Thyroid gland (tissue), 4 donors: Measurements from ENCODE around the gene GTF2F2. TPM values are rescaled to one million over a fixed set of nuclear protein-coding genes. Genes with fewer than 3 reads are reported as not detected.
"Not testable (repeated sequence)": the region's sequence is repeated elsewhere in the genome, so short reads cannot be mapped to it uniquely, and the experiment has no call there.

Source experiments
- DNase-seq, 2 donors: peaks; one replicate each; pipeline ENCODE4 v3.0.0-alpha.2; 2019
- H3K27ac ChIP-seq, 3 donors: fragments of 200-600 bp; sonication (generic); 1 replicate in 2 of 3; 2 replicates in 1 of 3; pipeline ENCODE4 v1.5.1; 2016 to 2019; ENCODE audit warnings: mild to moderate bottlenecking in 1 of 3, moderate library complexity in 1 of 3
- H3K27me3 ChIP-seq: fragments of 200-600 bp; sonication (generic); one replicate; pipeline ENCODE4 v1.5.1; 2019
- H3K36me3 ChIP-seq, 2 donors: fragments of 200-600 bp; sonication (generic); one replicate each; pipeline ENCODE4 v1.5.1; 2016 to 2019
- H3K4me1 ChIP-seq, 2 donors: fragments of 200-600 bp; sonication (generic); one replicate each; pipeline ENCODE4 v1.5.1; 2017 to 2019
- H3K4me3 ChIP-seq, 3 donors: fragments of 200-600 bp; sonication (generic); replicated peaks in 1 of 3; 1 replicate in 2 of 3; 2 replicates in 1 of 3; pipeline ENCODE4 v1.5.1; 2016; ENCODE audit warnings: mild to moderate bottlenecking in 1 of 3
- H3K9me3 ChIP-seq: fragments of 200-600 bp; sonication (generic); one replicate; pipeline ENCODE4 v1.5.1; 2017
- POLR2A ChIP-seq, 2 donors: fragments of 450-650 bp; IDR thresholded peaks; one replicate each; pipeline ENCODE4 v1.6.1; 2017; ENCODE audit warnings: antibody characterized with exemption in 2 of 2, mild to moderate bottlenecking in 2 of 2, moderate library complexity in 1 of 2
- WGBS, 2 donors: methylation state at CpG; one replicate each; pipeline ENCODE4 v1.1.5; 2017; 5-methylcytosine and 5-hydroxymethylcytosine counted together
- intact Hi-C: fragments of 100-400 bp; cut with DNase I; formaldehyde crosslinking; loops from one replicate; pipeline ENCODE4 v1.15.1; 2023
- total RNA-seq, 4 donors: library from RNA; depleted of rRNA; stranded (reverse); fragments of >200 nt; gene quantifications; one replicate each; pipeline ENCODE4 v1.2.3, GENCODE V29; 2016
- TF ChIP-seq, protein P1 (sequence below), 6 experiments: fragments of 200-600 bp in 3 of 6; fragments of 450-650 bp in 3 of 6; sonication (generic) in 3 of 6; IDR thresholded peaks; one replicate each; pipeline ENCODE4 v1.5.1; 2016 to 2019; ENCODE audit warnings: antibody characterized with exemption in 6 of 6, mild to moderate bottlenecking in 2 of 6, inconsistent platforms in 1 of 6, moderate library complexity in 1 of 6

GTF2F2 gene
- total RNA-seq, 4 donors from 2014 or later: 15.3 to 22.7 (median 19.6) TPM

DNA sequence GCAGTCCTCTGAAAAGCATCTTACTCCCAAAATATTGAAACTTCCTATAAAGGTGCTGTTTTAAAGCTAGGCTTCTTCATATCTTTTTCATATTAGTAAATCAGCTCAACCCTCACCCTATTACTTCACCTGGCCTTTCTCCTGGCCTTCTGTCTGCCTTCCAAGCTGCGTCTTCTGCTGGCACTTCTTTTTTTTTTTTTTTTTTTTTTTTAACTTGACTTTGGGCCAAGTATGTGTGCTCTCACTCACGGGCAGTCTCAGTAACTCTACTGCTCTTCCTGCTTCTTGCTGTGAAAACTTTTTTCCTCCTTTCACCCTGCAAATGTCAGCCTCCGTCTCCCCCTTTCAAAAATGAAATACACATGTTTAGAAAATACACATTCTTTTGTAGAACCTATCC lies 121.8 kb downstream of the GTF2F2 start:
- TF ChIP-seq POLR2A (IDR thresholded peaks at IDR 0.05): no peak
- TF ChIP-seq, protein P1, sequence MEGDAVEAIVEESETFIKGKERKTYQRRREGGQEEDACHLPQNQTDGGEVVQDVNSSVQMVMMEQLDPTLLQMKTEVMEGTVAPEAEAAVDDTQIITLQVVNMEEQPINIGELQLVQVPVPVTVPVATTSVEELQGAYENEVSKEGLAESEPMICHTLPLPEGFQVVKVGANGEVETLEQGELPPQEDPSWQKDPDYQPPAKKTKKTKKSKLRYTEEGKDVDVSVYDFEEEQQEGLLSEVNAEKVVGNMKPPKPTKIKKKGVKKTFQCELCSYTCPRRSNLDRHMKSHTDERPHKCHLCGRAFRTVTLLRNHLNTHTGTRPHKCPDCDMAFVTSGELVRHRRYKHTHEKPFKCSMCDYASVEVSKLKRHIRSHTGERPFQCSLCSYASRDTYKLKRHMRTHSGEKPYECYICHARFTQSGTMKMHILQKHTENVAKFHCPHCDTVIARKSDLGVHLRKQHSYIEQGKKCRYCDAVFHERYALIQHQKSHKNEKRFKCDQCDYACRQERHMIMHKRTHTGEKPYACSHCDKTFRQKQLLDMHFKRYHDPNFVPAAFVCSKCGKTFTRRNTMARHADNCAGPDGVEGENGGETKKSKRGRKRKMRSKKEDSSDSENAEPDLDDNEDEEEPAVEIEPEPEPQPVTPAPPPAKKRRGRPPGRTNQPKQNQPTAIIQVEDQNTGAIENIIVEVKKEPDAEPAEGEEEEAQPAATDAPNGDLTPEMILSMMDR (IDR thresholded peaks at IDR 0.05): no peak
- intact Hi-C loops: no loop called here
- H3K9me3 ChIP-seq: no peaks in the 10 kb centered on the region
- 2 to 4% methylated on average over 3 of the region's 3 CpGs for WGBS, 2 donors
- H3K27me3 ChIP-seq: no peaks in the 10 kb centered on the region
- H3K27ac ChIP-seq: peak overlapping the region; percentile 17 to 73 (median 47)
- peak overlapping the region in 1 of 3 donors; percentile 26 for H3K4me3 ChIP-seq
- no peaks in the 10 kb centered on the region for H3K36me3 ChIP-seq
- H3K4me1 ChIP-seq: peaks cover 10 to 14% of the 10 kb centered on the region in 2 donors
- DNase-seq: peak; percentile 40 to 45

DNA sequence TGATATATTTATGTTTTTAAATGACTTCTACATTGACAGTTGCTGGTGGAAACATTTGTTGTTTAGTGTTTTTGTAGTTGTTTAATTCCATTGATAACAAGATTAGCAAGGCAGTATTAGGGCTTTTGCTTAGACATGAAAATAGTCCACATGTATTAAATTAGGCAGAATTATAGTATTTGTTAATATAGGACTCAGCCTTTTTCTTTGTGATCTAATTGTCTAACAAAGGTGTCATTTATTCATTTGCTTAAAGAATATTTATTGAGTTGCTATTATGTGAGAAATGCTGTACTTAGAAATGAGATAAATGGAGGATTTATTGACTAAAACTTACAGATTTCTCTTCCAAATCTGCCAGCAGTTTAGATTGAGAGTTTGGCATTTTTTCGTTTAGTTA lies 122.2 kb downstream of the GTF2F2 start:
- no peaks in the 10 kb centered on the region for H3K36me3 ChIP-seq
- H3K4me3 ChIP-seq: peak overlapping the region in 1 of 3 donors; percentile 26
- H3K9me3 ChIP-seq: no peaks in the 10 kb centered on the region
- H3K4me1 ChIP-seq: peaks cover 10 to 14% of the 10 kb centered on the region in 2 donors
- TF ChIP-seq, protein P1 (IDR thresholded peaks at IDR 0.05): no peak
- TF ChIP-seq POLR2A (IDR thresholded peaks at IDR 0.05): no peak
- DNase-seq: no peak
- no peaks in the 10 kb centered on the region for H3K27me3 ChIP-seq
- H3K27ac ChIP-seq: peak overlapping the region; percentile 4 to 73 (median 47)
- intact Hi-C loops: no loop called here
- 95 to 97% methylated on average over 1 of the region's 1 CpG for WGBS, 2 donors

DNA sequence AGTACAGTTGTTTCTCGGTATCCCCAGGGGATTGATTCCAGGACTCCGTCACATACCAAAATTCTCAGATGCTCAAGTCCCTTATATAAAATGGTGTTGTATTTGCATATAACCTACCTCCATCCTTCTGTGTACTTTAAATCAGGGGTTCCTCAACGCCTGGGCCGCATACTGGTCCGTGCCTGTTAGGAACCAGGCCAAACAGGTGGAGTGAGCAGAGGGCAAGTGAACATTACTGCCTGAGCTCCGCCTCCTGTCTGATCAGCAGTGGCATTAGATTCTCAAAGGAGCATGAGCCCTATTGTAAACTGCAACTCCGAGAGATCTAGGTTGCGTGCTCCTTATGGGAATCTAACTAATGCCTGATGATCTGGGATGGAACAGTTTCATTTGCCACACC lies 122.8 kb downstream of the GTF2F2 start:
- TF ChIP-seq POLR2A (IDR thresholded peaks at IDR 0.05): no peak
- TF ChIP-seq, protein P1 (IDR thresholded peaks at IDR 0.05): no peak
- WGBS, 2 donors: 88 to 95% methylated on average over 8 of the region's 8 CpGs
- H3K4me1 ChIP-seq: peaks cover 10 to 14% of the 10 kb centered on the region in 2 donors
- peak overlapping the region in 1 of 3 donors; percentile 47 for H3K27ac ChIP-seq
- no peaks in the 10 kb centered on the region for H3K36me3 ChIP-seq
- DNase-seq: no peak
- H3K9me3 ChIP-seq: no peaks in the 10 kb centered on the region
- H3K27me3 ChIP-seq: no peaks in the 10 kb centered on the region
- no peak overlapping the region for H3K4me3 ChIP-seq
- intact Hi-C loops: no loop called here

DNA sequence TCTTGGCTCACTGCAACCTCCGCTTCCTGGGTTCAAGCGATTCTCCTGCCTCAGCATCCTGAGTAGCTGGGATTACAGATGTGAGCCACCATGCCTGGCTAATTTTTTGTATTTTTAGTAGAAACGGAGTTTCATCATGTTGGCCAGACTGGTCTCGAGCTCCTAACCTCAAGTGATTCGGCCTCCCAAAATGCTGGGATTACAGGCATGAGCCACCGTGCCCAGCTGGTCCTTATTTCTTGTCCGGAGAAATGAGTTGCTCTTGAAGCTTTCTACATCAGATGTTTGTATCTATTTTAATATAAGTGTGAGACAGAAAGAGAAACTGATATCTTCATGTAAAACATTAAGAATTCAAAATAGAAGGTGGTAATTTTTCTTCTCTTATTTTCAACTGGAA lies 124.4 kb downstream of the GTF2F2 start:
- H3K36me3 ChIP-seq, H3K27me3 ChIP-seq, H3K4me3 ChIP-seq, intact Hi-C loops, H3K9me3 ChIP-seq, DNase-seq: not testable (repeated sequence)
- H3K27ac ChIP-seq: peak overlapping the region in 1 of 3 donors; percentile 23
- H3K4me1 ChIP-seq: peaks cover 16 to 23% of the 10 kb centered on the region in 2 donors
- WGBS, 2 donors: 96 to 98% methylated on average over 7 of the region's 7 CpGs

DNA sequence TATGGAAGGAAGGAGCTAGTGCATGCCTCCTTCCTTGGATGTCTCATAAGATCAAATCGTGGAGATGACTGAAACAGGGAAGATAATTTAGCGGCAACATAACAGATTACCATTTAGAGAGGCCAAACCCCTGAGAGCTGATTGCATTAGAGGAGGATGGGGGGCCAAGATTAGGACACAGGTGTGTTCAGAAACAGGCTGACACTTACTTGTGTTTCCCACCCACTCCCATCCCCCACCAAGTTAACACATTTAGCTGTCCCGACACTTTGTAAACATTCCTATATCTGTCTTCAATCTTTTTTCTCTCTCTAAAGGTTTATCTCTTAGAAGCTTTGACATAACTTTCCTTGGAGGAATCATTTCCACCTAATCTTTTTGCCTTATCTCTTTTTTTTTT lies 129.4 kb downstream of the GTF2F2 start:
- no peaks in the 10 kb centered on the region for H3K36me3 ChIP-seq
- H3K4me1 ChIP-seq: peaks cover 9 to 15% of the 10 kb centered on the region in 2 donors
- intact Hi-C loops: no loop called here
- DNase-seq: no peak
- no peaks in the 10 kb centered on the region for H3K27me3 ChIP-seq
- no peak overlapping the region for H3K4me3 ChIP-seq
- WGBS, 2 donors: 52 to 60% methylated on average over 3 of the region's 3 CpGs
- no peak for TF ChIP-seq POLR2A (IDR thresholded peaks at IDR 0.05)
- TF ChIP-seq, protein P1 (IDR thresholded peaks at IDR 0.05): no peak
- no peaks in the 10 kb centered on the region for H3K9me3 ChIP-seq
- H3K27ac ChIP-seq: peak overlapping the region; percentile 8 to 66 (median 57)

DNA sequence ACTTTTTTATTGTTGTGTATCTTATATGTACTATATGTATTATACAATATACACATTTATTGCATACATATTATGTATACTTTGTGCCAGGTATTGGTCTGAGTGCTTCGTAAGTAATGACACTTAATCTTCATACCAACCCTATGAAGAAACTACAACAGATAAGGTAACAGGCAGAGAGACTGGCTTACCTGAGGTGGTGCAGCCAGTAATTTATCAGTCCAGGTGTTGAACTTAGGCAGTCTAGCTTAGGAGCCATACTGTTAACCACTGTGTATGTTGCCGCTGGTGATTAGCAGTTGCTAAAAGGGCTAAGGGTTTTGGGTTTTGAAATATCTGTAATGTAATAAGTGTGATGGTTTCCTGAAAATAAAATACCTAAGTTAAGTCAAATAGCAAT lies 134.1 kb downstream of the GTF2F2 start:
- Histone ChIP-seq H3K27me3 (no peaks in the 10 kb centered on the region), H3K36me3 (no peaks in the 10 kb centered on the region), H3K4me1 (peaks cover 17 to 27% of the 10 kb centered on the region in 2 donors), H3K9me3 (no peaks in the 10 kb centered on the region), H3K4me3 (no peak overlapping the region), H3K27ac (no peak overlapping the region)
- no peak for DNase-seq
- intact Hi-C loops: no loop called here
- WGBS, 2 donors: 99% methylated on average over 2 of the region's 2 CpGs
- no peak for TF ChIP-seq POLR2A (IDR thresholded peaks at IDR 0.05)
- TF ChIP-seq, protein P1 (IDR thresholded peaks at IDR 0.05): no peak
